GM18502 (cell line): ENCODE measurements around the gene POLR3E.
A peak's percentile ranks its signal among the peaks of the same experiment; 100 is the strongest.
"Not testable (repeated sequence)": the region's sequence is repeated elsewhere in the genome, so short reads cannot be mapped to it uniquely, and the experiment has no call there.

ENCODE experiments used
- ATAC-seq: cut with Tn5 transposase; IDR thresholded peaks from one replicate; pipeline ENCODE4 v1.9.1; 2021; ENCODE audit warnings: mild to moderate bottlenecking; ENCODE audit not compliant: unreplicated experiment, poor library complexity

POLR3E gene

GRCh38 chr16:22291020-22291419, 6.2 kb upstream of the POLR3E start:
- no peak for ATAC-seq

DNA sequence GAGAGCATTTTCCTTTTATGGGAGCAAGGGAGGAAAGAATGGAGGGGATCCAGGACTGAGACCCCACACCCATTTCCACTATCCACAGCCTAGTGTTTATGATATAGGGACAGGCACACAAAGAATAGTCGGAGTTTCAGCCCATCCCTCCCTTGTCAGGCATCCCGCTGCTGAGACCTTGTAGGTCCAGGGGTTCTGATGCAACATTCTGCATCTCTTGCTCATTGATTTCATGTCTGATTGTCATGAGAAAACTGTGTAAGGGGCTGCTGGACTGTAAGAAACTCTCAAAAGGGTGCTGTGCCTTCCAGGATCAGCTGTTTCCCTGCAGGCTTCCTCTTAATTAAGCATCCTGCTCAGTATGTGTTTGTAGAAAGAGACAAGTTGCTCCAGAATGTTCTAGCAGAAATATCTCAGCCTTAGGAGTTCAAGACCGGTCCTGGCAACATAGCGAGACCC, 5.3 kb upstream of the POLR3E start:
- no peak for ATAC-seq

DNA sequence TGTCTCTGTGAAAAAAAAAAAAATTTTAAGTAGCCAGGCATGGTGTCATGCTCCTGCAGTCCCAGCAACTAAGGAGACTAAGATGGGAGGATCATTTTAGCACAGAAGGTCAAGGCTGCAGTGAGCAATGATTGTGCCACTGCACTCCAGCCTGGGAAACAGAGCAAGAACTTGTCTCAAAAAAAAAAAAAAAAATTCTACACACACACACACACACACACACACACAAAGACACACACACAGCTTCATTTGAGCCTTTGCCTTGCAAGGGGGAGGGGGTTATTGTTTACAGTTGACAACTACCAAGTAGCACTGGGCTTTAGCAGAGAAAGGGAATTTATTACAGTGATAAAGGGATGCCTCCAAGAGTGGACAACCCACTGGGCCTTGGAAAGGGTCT, 4.9 kb upstream of the POLR3E start:
- no peak for ATAC-seq

DNA sequence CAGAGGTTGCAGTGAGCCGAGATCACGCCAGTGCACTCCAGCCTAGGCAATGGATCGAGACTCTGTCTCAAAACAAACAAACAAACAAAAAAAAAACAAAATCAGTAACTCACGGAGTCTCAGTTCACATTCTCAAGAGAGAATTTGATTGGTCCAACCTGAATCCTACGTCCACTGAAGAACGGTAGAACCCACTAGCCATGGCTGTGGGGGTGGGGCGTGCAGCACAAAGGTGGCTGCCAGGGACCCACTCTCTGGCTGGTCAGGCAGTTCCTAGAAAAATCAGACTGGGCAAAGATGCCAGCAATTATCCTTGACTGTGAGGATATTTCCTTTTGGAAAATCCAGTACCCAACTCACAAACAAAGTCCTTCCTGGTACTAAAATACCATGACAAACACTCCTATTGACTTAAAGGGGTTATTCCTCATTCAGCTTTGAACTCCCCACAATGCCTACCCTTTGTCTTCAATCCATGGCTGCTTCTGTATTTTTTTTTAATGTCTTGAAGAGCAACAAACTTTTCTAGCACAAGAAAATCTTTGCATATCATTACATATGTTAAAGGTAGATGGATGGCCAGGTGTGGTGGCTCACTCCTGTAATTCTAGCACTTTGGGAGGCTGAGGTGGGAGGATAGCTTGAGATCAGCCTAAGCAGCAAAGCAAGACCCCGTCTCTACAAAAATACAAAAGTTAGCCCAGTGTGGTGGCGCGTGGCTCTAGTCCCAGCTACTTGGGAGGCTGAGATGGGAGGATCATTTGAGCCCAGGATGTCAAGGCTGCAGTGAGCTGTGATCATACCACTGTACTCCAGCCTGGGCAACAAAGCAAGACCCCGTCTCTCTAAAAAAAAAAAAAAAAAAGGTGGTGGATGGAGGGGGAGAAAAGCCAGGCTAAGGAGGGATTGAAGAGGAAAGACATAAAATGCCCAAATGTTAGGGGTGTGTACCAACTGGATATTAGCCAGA, 3.8 kb upstream of the POLR3E start:
- no peak for ATAC-seq

GRCh38 chr16:22296225-22297113, 740 bp upstream of the POLR3E start:
- no peak for ATAC-seq

GRCh38 chr16:22297871-22298733, 893 bp downstream of the POLR3E start:
- peak; percentile 29 for ATAC-seq

DNA sequence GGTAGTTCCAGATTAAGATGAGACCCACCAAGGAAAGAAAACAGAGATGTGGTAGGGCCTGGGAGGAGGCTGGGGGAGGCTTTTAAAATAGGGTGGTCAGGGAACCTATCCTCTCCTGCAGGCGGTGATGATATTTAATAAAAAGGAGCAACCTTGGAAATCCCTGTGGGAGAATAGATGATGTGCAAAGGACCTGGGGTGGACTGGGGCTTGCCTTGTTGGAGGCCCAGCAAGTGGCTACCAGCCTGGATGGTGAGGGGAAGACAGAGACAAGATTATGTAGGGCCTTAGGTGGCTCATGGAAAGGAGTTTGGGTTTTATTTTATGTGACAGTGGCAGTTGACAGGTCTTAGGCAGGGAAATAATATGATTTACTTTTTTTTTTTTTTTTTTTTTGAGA, 1.8 kb downstream of the POLR3E start:
- ATAC-seq = no peak

GRCh38 chr16:22300427-22301071, 3.3 kb downstream of the POLR3E start:
- no peak for ATAC-seq

GRCh38 chr16:22301423-22301822, 4.2 kb downstream of the POLR3E start:
- ATAC-seq = not testable (repeated sequence)

DNA sequence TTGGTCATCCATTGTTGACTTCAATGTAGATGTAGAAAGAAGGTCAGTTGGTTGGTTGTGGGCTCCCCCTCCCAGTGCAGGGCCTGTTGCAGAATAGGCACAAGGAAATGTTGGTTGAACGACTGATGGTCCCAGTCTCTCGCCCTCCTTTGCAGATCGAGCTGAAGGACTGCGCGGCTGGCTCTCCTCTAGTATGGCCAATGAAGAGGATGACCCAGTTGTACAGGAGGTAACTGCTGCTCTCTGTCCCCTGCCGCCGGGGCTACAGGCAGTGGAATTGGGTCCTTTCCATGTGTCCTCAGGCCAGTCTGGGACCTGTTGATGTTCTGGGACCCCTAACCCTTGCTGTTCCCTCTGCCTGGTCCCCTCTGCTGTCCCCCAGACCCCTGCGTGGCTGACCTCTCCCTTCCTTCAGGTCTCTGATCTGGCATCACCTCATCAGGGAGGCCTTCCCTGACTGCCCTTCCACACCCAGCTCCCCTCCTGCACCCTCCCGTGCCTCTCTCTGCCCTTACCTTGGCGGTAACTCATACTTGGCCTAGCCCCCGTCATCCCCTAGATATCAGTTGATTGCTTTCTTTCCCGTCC, 5.7 kb downstream of the POLR3E start:
- ATAC-seq = no peak

DNA sequence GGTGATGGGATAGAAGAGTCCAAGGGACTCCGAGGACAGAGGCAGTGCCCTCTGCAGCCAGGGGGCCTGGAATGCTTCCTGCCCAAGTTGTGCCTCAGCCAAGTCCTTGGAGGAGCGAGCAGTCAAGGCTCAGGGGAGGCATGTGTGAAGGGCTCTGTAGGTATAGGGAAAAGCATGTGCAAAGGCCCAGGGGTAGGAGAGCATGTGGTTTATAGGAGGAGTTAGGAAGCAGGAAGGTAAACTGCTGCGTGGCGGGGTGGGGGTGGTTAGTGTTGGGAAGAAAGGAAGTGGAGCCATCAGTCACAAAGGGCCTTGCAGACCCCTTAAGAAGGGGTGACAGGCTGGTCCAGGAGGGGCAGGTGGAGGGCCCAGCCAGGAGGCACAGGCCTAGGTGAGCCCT, 7.2 kb downstream of the POLR3E start:
- no peak for ATAC-seq

DNA sequence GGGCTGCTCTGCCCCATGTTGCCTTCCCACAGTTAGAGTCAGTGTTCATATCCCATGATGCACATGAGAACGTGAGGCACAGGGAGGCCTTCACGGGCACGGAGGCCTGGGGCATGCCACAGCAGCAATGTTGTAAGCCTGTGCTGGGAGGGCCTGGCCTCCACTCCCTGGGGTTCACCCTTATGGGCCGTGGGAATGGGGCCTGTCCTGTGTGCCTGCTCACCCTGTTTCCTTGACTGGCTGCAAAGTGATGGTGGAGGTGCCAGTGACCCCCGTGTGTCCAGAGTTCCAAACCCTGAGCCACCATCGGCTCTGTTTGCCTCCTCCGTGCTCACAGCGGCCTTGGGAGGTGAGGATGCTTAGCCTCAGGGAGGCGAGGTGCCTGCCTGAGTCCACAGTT, 9.6 kb downstream of the POLR3E start:
- ATAC-seq = no peak

DNA sequence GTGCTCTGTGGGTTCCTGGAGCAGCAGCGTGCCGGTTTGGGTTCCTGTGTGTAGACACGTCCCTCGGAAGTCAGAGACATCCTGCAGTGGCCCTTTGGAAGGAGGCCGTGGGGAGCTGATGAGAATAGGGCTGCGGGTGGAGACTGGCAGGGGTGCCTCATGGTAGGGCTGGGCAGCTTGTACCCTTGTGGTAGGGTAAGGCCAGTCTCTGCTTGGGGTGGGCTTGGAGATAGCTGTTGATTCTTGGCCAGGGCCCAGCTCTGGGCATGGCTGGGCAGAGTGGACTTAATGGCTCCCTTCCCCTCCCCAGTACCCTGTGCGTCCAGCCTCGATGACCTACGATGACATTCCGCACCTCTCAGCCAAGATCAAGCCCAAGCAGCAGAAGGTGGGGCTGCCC, 10.6 kb downstream of the POLR3E start:
- ATAC-seq = no peak

- ATAC-seq = no peak
Measured at GRCh38 chr16:22308824-22309520, 11.8 kb downstream of the POLR3E start.

DNA sequence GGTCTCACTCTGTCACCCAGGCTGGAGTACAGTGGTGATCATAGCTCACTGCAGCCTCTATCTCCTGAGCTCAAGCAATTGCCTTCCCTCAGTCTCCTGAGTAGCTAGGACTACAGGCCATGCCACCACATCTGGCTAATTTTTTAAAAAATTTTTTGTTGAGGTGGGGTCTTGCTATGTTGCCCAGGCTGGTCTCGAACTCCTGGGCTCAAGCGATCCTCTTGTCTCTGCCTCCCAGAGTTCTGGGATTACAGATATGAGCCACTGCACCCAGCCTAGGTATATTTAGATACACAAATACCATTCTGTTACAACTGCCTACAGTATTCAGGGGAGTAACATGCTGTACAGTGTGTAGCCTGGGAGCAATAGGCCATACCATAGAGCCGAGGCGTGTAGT, 14.3 kb downstream of the POLR3E start:
- no peak for ATAC-seq

GRCh38 chr16:22312897-22313781, 15.9 kb downstream of the POLR3E start:
- ATAC-seq = no peak

DNA sequence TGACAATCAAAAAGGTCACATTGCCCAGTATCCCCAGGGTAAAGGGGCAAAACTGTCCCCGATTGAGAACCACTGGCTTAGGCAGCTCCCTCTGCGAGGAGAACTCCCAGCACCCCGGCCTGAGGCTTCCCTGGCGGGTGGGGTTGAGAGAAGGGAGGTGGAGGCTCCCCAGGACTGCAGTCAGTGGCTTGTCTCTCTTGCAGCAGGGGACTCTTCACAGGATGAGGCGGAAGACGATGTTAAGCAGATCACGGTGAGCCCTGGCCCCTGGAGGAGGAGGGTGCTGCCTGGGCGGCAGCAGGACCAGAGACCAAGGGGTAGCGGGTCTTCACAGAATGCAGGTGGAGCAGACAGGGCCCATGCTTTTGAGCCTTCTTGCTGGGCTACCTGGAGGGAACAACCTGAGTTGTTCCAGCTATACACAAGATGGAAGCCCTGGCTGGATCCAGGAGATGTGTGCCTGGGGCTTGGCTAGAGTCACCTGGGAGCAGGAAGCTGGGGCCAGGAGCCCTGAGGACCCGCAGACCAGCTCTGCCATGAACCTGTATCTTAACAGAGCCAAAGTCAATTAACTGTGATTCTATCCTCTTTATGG, 16.8 kb downstream of the POLR3E start:
- no peak for ATAC-seq
